HAP-1 (cell line): ENCODE measurements around the gene ZNF486.
"Not testable (repeated sequence)": the region's sequence is repeated elsewhere in the genome, so short reads cannot be mapped to it uniquely, and the experiment has no call there.

Source experiments
- DNase-seq, 2 experiments: peaks; one replicate each; pipeline ENCODE4 v3.0.0-alpha.2; 2016 to 2020; ENCODE audit warnings: low spot score in 2 of 2
- H3K27me3 ChIP-seq: fragments of 250-450 bp; sonication (Bioruptor Pico); 2 replicates; pipeline ENCODE4 v1.5.1; 2020; ENCODE audit warnings: low read depth, mild to moderate bottlenecking, moderate library complexity
- H3K36me3 ChIP-seq: fragments of 250-450 bp; sonication (Bioruptor Pico); replicated peaks from 2 replicates; pipeline ENCODE4 v1.5.1; 2020; ENCODE audit warnings: mild to moderate bottlenecking
- H3K4me1 ChIP-seq: fragments of 250-450 bp; sonication (Bioruptor Pico); 2 replicates; pipeline ENCODE4 v1.5.1; 2020; ENCODE audit warnings: mild to moderate bottlenecking
- H3K4me3 ChIP-seq: fragments of 250-450 bp; sonication (Bioruptor Pico); 2 replicates; pipeline ENCODE4 v1.5.1; 2020; ENCODE audit warnings: mild to moderate bottlenecking, moderate library complexity
- H3K9me3 ChIP-seq: fragments of 250-450 bp; sonication (Bioruptor Pico); 2 replicates; pipeline ENCODE4 v1.5.1; 2020; ENCODE audit warnings: mild to moderate bottlenecking, moderate library complexity
- in situ Hi-C: fragments of 300-500 bp; cut with MboI; formaldehyde crosslinking; loops from 3 replicates; pipeline ENCODE4 v1.14.3; 2020; ENCODE audit warnings: low sequenced_read_pairs, inconsistent platforms, mixed read lengths

The ZNF486 gene

GRCh38 chr19:20247016-20247683 is 80.1 kb downstream of the ZNF486 start:
- Histone ChIP-seq H3K36me3 (no peaks in the 10 kb centered on the region), H3K27me3 (no peaks in the 10 kb centered on the region), H3K4me3 (no peak overlapping the region), H3K4me1 (no peaks in the 10 kb centered on the region), H3K9me3 (no peaks in the 10 kb centered on the region)
- no peak for DNase-seq
- in situ Hi-C loops: no loop called here

GRCh38 chr19:20248258-20248657 is 81.2 kb downstream of the ZNF486 start:
- H3K4me3 ChIP-seq, H3K9me3 ChIP-seq, H3K4me1 ChIP-seq, H3K36me3 ChIP-seq, DNase-seq, H3K27me3 ChIP-seq, in situ Hi-C loops: not testable (repeated sequence)
